HL-60 (cell line): ENCODE results near the gene NUP43.

Source experiments
- DNase-seq, 2 experiments: peaks; one replicate each; pipeline ENCODE4 v3.0.0-alpha.2; 2010 to 2020; ENCODE audit warnings: low read depth in 1 of 2, low spot score in 1 of 2
- H3K27ac ChIP-seq: fragments of 250-450 bp; sonication (Bioruptor Pico); replicated peaks from 2 replicates; pipeline ENCODE4 v1.5.1; 2020; ENCODE audit warnings: mild to moderate bottlenecking, moderate library complexity
- H3K27me3 ChIP-seq: fragments of 250-450 bp; sonication (Bioruptor Pico); 2 replicates; pipeline ENCODE4 v1.5.1; 2021; ENCODE audit warnings: mild to moderate bottlenecking, moderate library complexity; ENCODE audit not compliant: insufficient read depth, poor library complexity, severe bottlenecking
- H3K4me3 ChIP-seq: replicated peaks from 2 replicates; pipeline ENCODE4 v1.5.1; 2011; ENCODE audit warnings: mild to moderate bottlenecking, control low read depth, low read length; ENCODE audit not compliant: insufficient read depth
- CTCF ChIP-seq: IDR thresholded peaks from one replicate; pipeline ENCODE4 v1.5.1; 2011; ENCODE audit warnings: low read length, control low read depth, inconsistent platforms; ENCODE audit not compliant: insufficient read depth
- GABPA ChIP-seq: IDR thresholded peaks from 2 replicates; pipeline ENCODE4 v1.6.1; 2012; ENCODE audit warnings: low read depth
- POLR2AphosphoS5 ChIP-seq: IDR thresholded peaks from 2 replicates; pipeline ENCODE4 v1.6.1; 2012; ENCODE audit warnings: low read depth
- REST ChIP-seq: IDR thresholded peaks from 2 replicates; pipeline ENCODE4 v1.6.1; 2012; ENCODE audit warnings: low read depth; ENCODE audit not compliant: insufficient replicate concordance
- SPI1 ChIP-seq: IDR thresholded peaks from 2 replicates; pipeline ENCODE4 v1.6.1; 2012; ENCODE audit warnings: low read depth, mild to moderate bottlenecking, borderline replicate concordance

Gene NUP43

DNA sequence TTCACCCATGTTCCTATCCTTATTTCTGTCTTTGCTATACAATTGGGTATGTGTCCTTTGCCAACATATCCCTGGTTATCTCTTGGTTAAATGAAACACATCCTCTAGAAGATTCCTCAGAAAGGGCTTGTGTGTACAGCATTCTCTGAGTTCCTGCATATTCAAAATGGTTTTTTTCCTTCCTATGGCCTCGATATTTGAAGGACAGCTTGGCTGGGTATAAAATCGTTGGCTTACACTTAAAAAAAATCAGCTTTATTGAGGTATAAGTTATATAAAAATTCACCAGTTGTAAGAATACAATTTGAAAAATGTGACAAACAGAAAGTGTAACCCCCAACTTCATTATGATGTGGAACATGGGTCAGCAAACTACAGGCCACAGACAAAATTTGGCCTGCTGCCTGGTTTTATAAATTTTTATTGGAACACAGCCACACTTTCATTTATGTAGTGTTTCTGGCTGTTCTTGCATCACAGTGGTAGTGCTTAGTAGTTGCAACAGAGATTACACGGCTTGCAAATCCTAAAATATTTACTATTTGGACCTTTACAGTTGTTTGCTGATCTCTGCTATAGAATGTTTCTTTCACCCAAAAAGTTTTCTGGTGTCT is 19.9 kb upstream of the NUP43 start:
- TF ChIP-seq CTCF (no peak), REST (no peak), POLR2AphosphoS5 (no peak), GABPA (no peak), SPI1 (no peak)
- no peak for DNase-seq
- Histone ChIP-seq H3K27me3 (no peaks in the 10 kb centered on the region), H3K4me3 (no peak overlapping the region), H3K27ac (no peak overlapping the region; the same call in 1 of the 2 replicates)

GRCh38 chr6:149763866-149764265 is 17.5 kb upstream of the NUP43 start:
- Histone ChIP-seq H3K27me3 (no peaks in the 10 kb centered on the region), H3K27ac (no peak overlapping the region), H3K4me3 (no peak overlapping the region)
- TF ChIP-seq GABPA (no peak), REST (no peak), CTCF (no peak), SPI1 (no peak), POLR2AphosphoS5 (no peak)
- DNase-seq = no peak

- TF ChIP-seq CTCF (no peak), SPI1 (peak; percentile 34; the same call in 1 of the 2 replicates)
- peak overlapping the region; percentile 52 for H3K27ac ChIP-seq
- no peak overlapping the region for H3K4me3 ChIP-seq
- peak; percentile 42 to 49 for DNase-seq
- no peaks in the 10 kb centered on the region for H3K27me3 ChIP-seq
These were observed 15.1 kb upstream of the NUP43 start for GRCh38 chr6:149761438-149761837.

GRCh38 chr6:149756261-149756636 is 9.9 kb upstream of the NUP43 start:
- no peak for TF ChIP-seq POLR2AphosphoS5
- no peak for TF ChIP-seq SPI1
- no peak for TF ChIP-seq REST
- no peak for TF ChIP-seq GABPA
- no peak for TF ChIP-seq CTCF
- no peak overlapping the region for H3K27ac ChIP-seq
- no peak for DNase-seq
- H3K4me3 ChIP-seq = no peak overlapping the region
- H3K27me3 ChIP-seq = no peaks in the 10 kb centered on the region
